SK-N-SH treated with all-trans-retinoic acid at 6 μM for 48 hours (cell line): ENCODE data around the gene DIP2A.

Experiments
- CREB5 ChIP-seq: fragments of 250-450 bp; sonication (Bioruptor Pico); IDR thresholded peaks from 2 replicates; pipeline ENCODE4 v1.5.1; 2020; ENCODE audit warnings: low read depth, mild to moderate bottlenecking, moderate library complexity
- CSDC2 ChIP-seq: fragments of 250-450 bp; sonication (Bioruptor Pico); IDR thresholded peaks from 2 replicates; pipeline ENCODE4 v1.5.0; 2020; ENCODE audit warnings: mild to moderate bottlenecking, moderate library complexity
- GLIS3 ChIP-seq: fragments of 250-450 bp; sonication (Bioruptor Pico); IDR thresholded peaks from 2 replicates; pipeline ENCODE4 v1.5.0; 2020; ENCODE audit warnings: mild to moderate bottlenecking, moderate library complexity
- PATZ1 ChIP-seq: fragments of 250-450 bp; sonication (Bioruptor Pico); IDR thresholded peaks from 2 replicates; pipeline ENCODE4 v1.8.0; 2020; ENCODE audit warnings: mild to moderate bottlenecking, moderate library complexity, borderline replicate concordance
- PPARA ChIP-seq: fragments of 250-450 bp; sonication (Bioruptor Pico); IDR thresholded peaks from 2 replicates; pipeline ENCODE4 v1.5.0; 2020; ENCODE audit warnings: mild to moderate bottlenecking, borderline replicate concordance
- RARB ChIP-seq: fragments of 250-450 bp; sonication (Bioruptor Pico); IDR thresholded peaks from 2 replicates; pipeline ENCODE4 v1.8.0; 2021; ENCODE audit warnings: mild to moderate bottlenecking, moderate library complexity
- ZFP3 ChIP-seq: fragments of 250-450 bp; sonication (Bioruptor Pico); IDR thresholded peaks from 2 replicates; pipeline ENCODE4 v1.5.0; 2020; ENCODE audit warnings: mild to moderate bottlenecking, moderate library complexity
- ZNF8 ChIP-seq: fragments of 450-650 bp; formaldehyde crosslinking; IDR thresholded peaks from 2 replicates; pipeline ENCODE4 v1.5.0; 2020; ENCODE audit warnings: mild to moderate bottlenecking, moderate library complexity

- TF ChIP-seq RARB (CRISPR knock-in tag) (no peak), ZFP3 (no peak), ZNF8 (CRISPR knock-in tag) (no peak), CREB5 (CRISPR knock-in tag) (no peak), PPARA (CRISPR knock-in tag) (no peak), CSDC2 (CRISPR knock-in tag) (no peak), PATZ1 (CRISPR knock-in tag) (no peak), GLIS3 (CRISPR knock-in tag) (no peak)
Measured at GRCh38 chr21:46435786-46436227, 22.9 kb upstream of the DIP2A start.
